T-helper 2 cell treated with Interferon-gamma antibody and Interleukin-4, amounts not matched to agents 5 μg/mL and 100 μg/mL, for 36 hours (primary cell): Measurements from ENCODE around the gene TAF8.
"Not testable (repeated sequence)": the region's sequence is repeated elsewhere in the genome, so short reads cannot be mapped to it uniquely, and the experiment has no call there.

Experiments used
- DNase-seq: peaks from one replicate; pipeline ENCODE4 v3.0.0; 2021; ENCODE audit warnings: low spot score
- H3K27ac Mint-ChIP-seq: one replicate; pipeline ENCODE4 v1.8.0; 2021; ENCODE audit warnings: mild to moderate bottlenecking, mixed read lengths
- H3K27me3 Mint-ChIP-seq: one replicate; pipeline ENCODE4 v1.8.0; 2021; ENCODE audit warnings: low read depth, mixed read lengths
- H3K36me3 Mint-ChIP-seq: one replicate; pipeline ENCODE4 v1.8.0; 2021; ENCODE audit warnings: low read depth, mixed read lengths
- H3K4me1 Mint-ChIP-seq: one replicate; pipeline ENCODE4 v1.8.0; 2021; ENCODE audit warnings: low read depth, mixed read lengths
- H3K4me3 Mint-ChIP-seq: one replicate; pipeline ENCODE4 v1.8.0; 2022; ENCODE audit warnings: mild to moderate bottlenecking, moderate library complexity, mixed read lengths
- H3K9me3 Mint-ChIP-seq: one replicate; pipeline ENCODE4 v1.8.0; 2021; ENCODE audit warnings: mixed read lengths

The TAF8 gene

DNA sequence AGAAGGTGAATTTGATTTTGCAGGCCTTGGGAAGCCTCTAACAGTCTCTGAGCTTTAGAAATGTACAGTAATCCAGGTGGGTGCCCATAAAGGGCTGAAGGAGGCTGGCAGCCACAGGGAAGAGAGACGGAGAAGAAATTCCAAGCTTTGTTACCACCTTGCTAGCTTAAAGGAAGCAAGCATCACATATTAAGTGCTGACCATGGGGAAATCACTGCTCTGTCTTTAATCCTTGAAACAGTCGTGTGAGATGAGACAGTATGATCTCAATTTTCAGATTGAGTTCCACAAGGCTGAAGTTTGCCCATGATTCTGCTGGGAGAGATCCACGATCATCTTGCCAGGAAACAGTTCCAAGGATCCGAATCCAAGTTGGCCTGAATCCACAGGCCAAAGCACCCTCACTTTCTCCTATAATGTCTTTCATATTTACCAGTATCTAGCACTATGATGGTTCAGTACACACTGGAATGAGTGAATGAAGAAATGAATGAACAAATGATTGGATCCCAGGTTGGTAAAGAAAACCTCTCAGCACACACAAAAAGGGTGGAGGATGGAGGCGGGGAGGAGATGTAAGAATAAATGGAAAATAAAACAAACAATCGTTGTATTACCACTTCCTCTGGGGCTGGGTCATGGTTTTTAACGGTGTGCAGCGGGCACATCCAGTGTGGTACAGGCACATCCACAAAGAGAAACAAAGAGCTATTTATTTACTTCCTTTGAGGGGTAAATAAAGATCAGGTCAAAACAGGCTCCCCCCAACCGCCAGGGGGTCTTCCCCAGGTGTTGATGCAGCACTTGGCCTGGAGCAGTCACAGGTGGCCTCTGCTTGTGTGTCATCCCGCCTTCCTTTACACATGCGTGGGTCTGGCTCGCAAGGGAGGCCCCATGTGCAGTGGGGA is 28.2 kb upstream of the TAF8 start:
- Mint-ChIP-seq H3K36me3 (peaks cover 44% of the 10 kb centered on the region), H3K4me3 (peak overlapping the region; percentile 80), H3K27me3 (no peaks in the 10 kb centered on the region), H3K4me1 (peaks cover 59% of the 10 kb centered on the region), H3K27ac (peak overlapping the region; percentile 98), H3K9me3 (no peaks in the 10 kb centered on the region)
- DNase-seq = peak; percentile 61

DNA sequence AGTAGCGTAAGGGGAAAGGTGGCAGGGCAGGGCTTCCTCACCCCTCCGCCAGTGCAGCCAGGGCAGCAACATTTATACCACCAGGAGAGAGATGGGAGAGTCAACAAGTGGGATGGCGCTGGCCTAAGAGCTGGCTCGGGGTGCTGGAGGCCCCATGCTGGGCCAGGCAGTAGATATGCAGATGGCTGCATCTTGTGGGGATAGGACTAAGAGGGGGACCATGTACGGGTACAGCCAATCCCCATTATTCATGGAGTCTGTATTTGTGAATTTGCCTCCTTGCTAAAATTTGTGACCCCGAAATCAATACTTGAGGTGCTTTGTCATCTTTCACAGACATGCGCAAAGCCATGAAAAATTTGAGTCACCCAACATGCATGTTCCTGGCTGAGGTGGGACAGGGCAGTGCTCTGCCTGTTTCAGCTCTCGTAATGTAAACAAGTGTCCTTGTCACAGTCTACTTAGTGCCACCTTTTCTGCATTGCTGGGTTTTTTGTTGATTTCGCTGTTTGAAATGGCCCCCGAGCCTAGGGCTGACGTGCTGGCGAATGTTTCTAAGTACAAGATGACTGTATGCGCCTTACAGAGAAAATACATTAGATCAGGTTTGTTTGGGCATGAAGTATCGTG is 27.5 kb upstream of the TAF8 start:
- Mint-ChIP-seq H3K36me3 (peaks cover 41% of the 10 kb centered on the region), H3K27me3 (no peaks in the 10 kb centered on the region), H3K27ac (peak overlapping the region; percentile 98), H3K4me3 (peak overlapping the region; percentile 80), H3K4me1 (peaks cover 56% of the 10 kb centered on the region), H3K9me3 (no peaks in the 10 kb centered on the region)
- DNase-seq = no peak

DNA sequence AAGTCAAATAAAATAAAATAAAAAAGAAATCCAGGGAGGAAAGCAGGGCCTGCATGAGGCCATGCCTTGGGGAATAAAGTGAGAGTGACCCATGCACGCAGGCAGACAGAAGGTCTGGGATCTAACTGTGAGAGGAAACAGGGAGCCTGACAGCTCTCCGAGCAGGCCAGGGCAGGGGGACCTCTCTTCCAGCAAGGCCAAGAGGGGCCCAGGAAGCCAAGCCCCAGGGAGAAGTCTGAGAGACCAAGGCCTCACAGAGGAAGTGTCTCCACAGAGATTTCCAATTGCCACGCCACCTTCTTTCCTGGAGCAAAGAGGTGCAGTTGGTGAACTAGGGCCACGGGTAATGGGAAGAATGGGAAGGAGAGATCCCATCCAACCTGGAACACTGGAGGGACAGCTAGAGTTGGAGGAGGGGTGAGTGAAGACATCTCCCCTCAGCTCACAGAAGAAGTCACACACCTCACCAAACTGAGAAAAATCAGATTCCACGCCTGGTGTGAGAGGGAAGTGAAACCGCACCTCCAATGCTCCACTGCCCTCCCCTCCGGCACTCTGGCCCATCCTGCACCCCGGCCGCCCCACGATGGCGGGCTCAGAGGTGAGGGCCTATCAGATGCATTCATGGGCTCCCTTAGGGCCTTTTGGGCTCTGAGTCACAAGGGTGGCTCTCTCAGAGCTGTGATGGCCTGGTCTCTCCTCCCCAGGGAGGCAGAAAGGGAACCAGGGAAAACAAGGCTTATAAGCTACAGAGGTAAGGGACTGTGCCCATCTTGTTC is 25.1 kb upstream of the TAF8 start:
- Mint-ChIP-seq H3K9me3 (no peaks in the 10 kb centered on the region), H3K4me3 (no peak overlapping the region), H3K27me3 (no peaks in the 10 kb centered on the region), H3K4me1 (peaks cover 72% of the 10 kb centered on the region), H3K27ac (peak overlapping the region; percentile 58), H3K36me3 (peaks cover 46% of the 10 kb centered on the region)
- no peak for DNase-seq

DNA sequence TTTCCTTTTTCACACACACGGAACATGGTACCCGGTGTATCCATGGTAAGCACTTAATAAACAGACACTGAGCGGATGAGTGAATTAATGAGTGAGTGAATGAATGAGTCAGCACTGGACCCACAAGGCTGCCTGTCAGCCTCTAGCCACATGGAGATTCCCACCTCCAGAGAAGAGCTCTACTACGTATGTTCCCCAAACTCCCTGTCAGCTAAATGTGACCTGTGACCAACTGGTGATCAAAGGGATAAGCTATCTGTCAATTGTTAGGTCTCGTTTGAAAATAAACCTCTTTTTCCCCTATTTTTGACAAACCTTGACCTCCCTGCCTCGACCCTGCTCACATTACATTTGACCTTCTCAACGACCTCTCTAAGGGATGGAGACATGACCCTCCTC is 24.5 kb upstream of the TAF8 start:
- H3K27me3 Mint-ChIP-seq = no peaks in the 10 kb centered on the region
- H3K9me3 Mint-ChIP-seq = no peaks in the 10 kb centered on the region
- peaks cover 43% of the 10 kb centered on the region for H3K36me3 Mint-ChIP-seq
- DNase-seq = no peak
- H3K27ac Mint-ChIP-seq = peak overlapping the region; percentile 58
- H3K4me3 Mint-ChIP-seq = no peak overlapping the region
- H3K4me1 Mint-ChIP-seq = peaks cover 73% of the 10 kb centered on the region

DNA sequence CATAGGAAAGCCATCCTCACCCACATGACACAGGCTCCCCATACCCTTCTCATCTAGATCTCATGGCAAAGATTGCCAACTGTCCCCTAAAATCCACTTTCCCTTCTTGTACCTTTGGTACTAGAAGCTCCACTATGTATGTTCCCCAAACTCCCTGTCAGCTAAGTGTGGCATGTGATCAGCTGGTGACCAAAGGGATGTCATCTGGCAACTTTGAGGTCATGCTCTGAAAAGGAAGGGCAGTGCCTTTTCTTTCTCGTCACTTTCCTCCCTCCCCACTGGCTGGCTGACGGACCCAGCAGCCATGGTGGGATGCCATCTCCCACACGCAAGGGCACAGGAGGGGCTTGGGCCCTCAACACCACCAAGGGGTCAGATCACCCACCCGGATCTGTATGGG is 23.8 kb upstream of the TAF8 start:
- H3K27me3 Mint-ChIP-seq = no peaks in the 10 kb centered on the region

DNA sequence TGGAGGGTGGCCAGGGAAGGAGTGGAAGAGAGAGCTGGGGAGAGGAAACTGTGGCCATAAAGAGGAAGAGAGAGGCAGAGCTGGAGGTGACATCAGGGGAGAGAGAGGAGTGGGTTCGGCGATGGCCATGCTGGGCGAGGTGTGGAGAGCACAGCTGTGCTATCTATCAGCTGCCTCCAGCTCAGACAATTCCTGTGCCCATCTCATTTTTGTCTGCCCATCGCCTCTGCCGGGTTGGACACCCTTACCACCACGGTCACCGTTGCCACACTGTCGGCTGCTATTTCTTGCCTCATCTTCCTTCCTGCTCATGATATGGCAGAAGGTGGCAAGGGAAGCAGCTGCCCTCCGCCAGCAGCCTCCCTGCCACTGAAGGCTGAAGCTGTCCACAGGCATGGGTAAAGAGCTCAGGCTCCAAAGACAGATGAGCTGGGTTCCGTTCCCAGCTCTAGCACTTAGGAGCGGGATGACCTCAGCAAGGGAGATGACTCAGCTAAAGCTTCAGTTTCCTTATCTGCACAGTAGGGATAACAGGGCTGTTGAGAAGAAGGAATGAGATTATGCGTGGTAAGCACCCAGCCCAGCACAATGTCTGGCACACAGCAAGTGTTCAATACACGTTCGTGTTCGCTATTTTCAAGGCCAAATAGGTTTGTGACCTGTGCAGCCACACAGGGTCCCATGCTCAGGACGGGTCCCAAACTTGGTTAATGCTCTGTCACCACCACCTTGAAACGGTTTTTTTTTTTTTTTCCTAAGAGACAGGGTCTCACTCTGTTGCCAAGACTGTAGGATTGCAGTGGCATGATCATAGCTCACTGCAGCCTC is 21.9 kb upstream of the TAF8 start:
- peaks cover 38% of the 10 kb centered on the region for H3K36me3 Mint-ChIP-seq
- H3K27me3 Mint-ChIP-seq = no peaks in the 10 kb centered on the region
- H3K4me1 Mint-ChIP-seq = peaks cover 67% of the 10 kb centered on the region
- H3K4me3 Mint-ChIP-seq = peak overlapping the region; percentile 75
- no peaks in the 10 kb centered on the region for H3K9me3 Mint-ChIP-seq
- DNase-seq = peak; percentile 33
- H3K27ac Mint-ChIP-seq = peak overlapping the region; percentile 97

More for the DNA sequence above, 23.8 kb upstream of the TAF8 start:
- no peaks in the 10 kb centered on the region for H3K9me3 Mint-ChIP-seq
- DNase-seq = no peak
- H3K4me3 Mint-ChIP-seq = no peak overlapping the region
- H3K27ac Mint-ChIP-seq = peak overlapping the region; percentile 58
- peaks cover 41% of the 10 kb centered on the region for H3K36me3 Mint-ChIP-seq
- H3K4me1 Mint-ChIP-seq = peaks cover 73% of the 10 kb centered on the region

DNA sequence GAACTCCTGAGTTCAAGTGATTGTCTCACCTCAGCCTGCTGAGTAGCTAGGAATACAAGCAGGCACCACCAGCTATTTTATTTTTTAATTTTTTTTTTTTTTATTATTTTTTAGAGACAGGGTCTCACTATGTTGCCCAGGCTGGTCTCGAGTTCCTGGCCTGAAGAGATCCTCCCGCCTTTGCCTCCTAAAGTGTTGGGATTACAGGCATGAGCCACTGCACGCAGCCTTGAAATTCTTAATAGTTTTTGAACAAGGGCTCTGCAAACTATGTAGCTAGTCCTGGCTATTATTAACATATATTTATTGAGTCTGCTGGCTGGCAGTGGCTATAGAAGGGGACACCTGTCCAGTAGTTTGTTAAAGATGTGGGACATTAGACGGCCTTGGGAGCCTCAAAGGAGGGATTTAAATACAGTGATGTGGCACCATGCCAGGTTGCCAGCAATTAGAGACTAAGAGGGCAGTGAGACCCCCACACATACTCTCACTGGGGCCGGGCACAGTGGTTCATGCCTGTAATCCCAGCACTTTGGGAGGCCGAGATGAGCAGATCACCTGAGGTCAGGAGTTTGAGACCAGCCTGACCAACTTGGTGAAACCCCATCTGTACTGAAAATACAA is 21.1 kb upstream of the TAF8 start:
- no peak for DNase-seq
- Mint-ChIP-seq H3K36me3 (peaks cover 38% of the 10 kb centered on the region), H3K4me1 (peaks cover 61% of the 10 kb centered on the region), H3K4me3 (peak overlapping the region; percentile 75), H3K27me3 (no peaks in the 10 kb centered on the region), H3K9me3 (no peaks in the 10 kb centered on the region), H3K27ac (peak overlapping the region; percentile 97)

DNA sequence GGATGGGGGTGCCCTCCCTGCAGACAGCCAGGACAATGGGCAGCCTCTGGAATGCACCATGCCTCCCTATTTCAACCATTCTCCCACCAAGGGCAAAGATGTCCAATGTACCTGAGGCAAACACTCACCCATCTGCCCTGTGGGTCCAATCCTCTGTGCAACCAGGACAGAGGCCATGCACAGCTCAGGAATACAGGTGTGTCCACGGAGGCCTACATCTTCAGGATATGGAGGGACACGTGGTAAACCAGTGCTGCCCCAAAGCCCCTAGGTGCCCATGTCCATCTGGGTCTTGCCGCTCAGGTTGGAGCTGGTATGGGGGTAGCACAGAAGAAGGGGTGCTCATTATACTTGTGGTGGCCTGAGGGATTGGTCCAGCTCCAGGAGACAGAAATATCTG is 20.4 kb upstream of the TAF8 start:
- H3K4me3 Mint-ChIP-seq = peak overlapping the region; percentile 84
- peak overlapping the region; percentile 93 for H3K27ac Mint-ChIP-seq
- H3K27me3 Mint-ChIP-seq = no peaks in the 10 kb centered on the region
- DNase-seq = no peak
- no peaks in the 10 kb centered on the region for H3K9me3 Mint-ChIP-seq
- H3K36me3 Mint-ChIP-seq = peaks cover 39% of the 10 kb centered on the region
- peaks cover 62% of the 10 kb centered on the region for H3K4me1 Mint-ChIP-seq

DNA sequence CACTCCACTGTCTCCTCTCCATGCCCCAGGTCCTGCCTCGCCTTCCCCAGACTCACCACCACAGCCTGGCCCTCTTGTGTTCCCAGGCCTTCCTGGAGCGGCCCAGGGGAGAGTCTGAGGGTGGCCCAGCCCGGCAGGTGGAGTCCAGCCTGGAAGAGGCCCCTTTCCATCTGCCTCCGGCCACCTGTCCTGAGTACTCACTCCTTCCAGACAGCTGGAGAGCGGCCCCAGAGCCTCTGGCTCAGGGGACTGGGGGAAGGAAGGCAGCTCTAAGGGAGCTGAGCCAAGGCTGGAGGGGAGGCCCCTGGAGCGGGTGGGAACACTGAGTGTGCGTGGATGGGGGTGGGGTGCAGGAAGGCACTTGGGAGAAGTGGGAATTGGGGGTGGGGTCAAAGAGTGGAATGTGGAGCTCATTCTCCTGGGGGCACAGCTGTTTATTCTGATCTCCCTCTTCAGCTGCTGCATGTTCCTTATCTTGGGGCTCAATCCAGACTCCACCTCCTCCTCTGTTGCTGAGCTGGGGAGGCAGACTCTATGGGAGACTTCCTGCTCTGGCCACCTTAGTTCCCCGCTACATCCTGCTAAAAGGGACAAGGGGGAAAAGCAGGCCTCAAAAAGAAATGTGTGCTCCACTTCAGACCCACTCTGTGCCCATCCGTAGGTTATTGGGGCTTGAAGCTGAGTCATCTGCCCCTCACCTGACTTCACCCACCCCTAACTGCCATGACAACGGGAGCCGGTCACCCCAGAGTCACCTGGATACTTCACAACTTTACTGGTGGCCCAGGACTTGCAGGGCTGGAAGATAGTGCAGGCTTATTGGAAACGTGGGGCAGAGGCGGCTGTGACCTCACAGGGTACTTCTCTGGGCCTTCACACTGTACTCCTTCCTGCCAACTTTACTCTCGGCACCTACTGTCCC is 19.5 kb upstream of the TAF8 start:
- H3K9me3 Mint-ChIP-seq = no peaks in the 10 kb centered on the region
- H3K4me1 Mint-ChIP-seq = peaks cover 63% of the 10 kb centered on the region
- H3K4me3 Mint-ChIP-seq = peak overlapping the region; percentile 84
- H3K27me3 Mint-ChIP-seq = no peaks in the 10 kb centered on the region
- peak overlapping the region; percentile 93 for H3K27ac Mint-ChIP-seq
- peaks cover 37% of the 10 kb centered on the region for H3K36me3 Mint-ChIP-seq
- peak; percentile 50 for DNase-seq

DNA sequence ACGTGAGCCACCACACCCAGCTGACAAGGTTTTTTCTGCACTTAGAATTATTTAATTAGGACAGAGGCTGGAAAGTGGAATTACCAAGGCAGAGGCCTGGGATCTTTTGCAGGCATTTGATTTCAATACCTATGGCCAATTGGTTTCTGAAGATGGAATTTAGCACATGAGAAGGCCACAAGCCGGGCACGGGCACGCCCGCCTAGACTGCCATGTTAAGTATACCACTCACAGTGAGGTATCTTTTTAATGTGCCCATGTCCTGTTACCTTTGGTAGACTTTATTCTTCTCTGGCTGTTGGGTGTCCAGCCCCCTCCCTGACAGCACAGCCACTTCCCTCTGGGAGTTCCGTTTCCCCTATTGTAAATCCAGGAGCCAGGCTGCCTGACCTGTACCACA is 18.0 kb upstream of the TAF8 start:
- Mint-ChIP-seq H3K9me3 (no peaks in the 10 kb centered on the region), H3K4me3 (peak overlapping the region; percentile 27), H3K4me1 (peaks cover 59% of the 10 kb centered on the region), H3K27ac (peak overlapping the region; percentile 87), H3K36me3 (peaks cover 30% of the 10 kb centered on the region), H3K27me3 (no peaks in the 10 kb centered on the region)
- DNase-seq = no peak

DNA sequence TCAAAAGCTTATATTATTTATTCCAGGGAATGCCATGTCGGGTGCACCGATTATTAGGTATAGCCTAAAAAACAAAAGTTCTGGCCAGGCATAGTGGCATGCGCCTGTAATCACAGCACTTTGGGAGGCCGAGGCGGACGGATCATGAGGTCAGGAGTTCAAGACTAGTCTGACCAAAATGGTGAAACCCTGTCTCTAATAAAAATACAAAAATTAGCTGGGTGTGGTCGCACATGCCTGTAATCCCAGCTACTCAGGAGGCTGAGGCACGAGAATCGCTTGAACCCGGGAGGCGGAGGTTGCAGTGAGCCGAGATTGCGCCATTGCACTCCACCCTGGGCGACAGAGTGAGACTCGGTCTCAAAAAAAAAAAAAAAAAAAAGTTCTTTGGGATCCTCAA is 12.7 kb upstream of the TAF8 start:
- H3K4me1 Mint-ChIP-seq = peaks cover 51% of the 10 kb centered on the region
- peaks cover 22% of the 10 kb centered on the region for H3K36me3 Mint-ChIP-seq
- not testable (repeated sequence) for H3K9me3 Mint-ChIP-seq, H3K27me3 Mint-ChIP-seq, DNase-seq
- H3K4me3 Mint-ChIP-seq = peak overlapping the region; percentile 75
- H3K27ac Mint-ChIP-seq = peak overlapping the region; percentile 82

DNA sequence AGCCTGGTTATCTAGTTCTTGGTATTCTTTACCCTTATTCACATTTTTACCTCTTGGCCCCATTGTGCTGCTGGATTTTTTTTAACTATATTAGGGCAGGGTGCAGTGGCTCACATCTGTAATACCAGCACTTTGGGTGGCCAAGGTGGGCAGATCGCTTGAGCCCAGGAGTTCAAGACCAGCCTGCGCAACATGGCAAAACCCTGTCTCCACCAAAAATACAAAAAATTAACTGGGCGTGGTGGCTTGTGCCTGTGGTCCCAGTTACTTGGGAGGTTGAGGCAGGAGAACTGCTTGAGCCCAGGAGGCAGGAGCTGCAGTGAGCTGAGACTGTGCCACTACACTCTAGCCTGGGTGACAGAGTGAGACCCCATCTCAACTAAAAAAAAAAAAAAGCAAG is 12.2 kb upstream of the TAF8 start:
- Mint-ChIP-seq H3K36me3 (peaks cover 19% of the 10 kb centered on the region), H3K9me3 (no peaks in the 10 kb centered on the region), H3K27me3 (no peaks in the 10 kb centered on the region), H3K4me3 (peak overlapping the region; percentile 75), H3K4me1 (peaks cover 53% of the 10 kb centered on the region), H3K27ac (peak overlapping the region; percentile 82)
- DNase-seq = no peak
